GM18867 (cell line): ENCODE measurements around the gene STK24.

ENCODE experiments used
- ATAC-seq: cut with Tn5 transposase; IDR thresholded peaks from one replicate; pipeline ENCODE4 v1.9.1; 2021; ENCODE audit warnings: mild to moderate bottlenecking, moderate library complexity; ENCODE audit not compliant: unreplicated experiment

STK24 gene

GRCh38 chr13:98476538-98476966, 100.4 kb downstream of the STK24 start:
- ATAC-seq: peak; percentile 90

- peak; percentile 25 for ATAC-seq
Observed at GRCh38 chr13:98476106-98476505, 100.8 kb downstream of the STK24 start.

GRCh38 chr13:98475522-98475921, 101.4 kb downstream of the STK24 start:
- ATAC-seq: no peak

- ATAC-seq: no peak
Observed at GRCh38 chr13:98474761-98475160, 102.1 kb downstream of the STK24 start.

- ATAC-seq: no peak
Observed at GRCh38 chr13:98474292-98474691, 102.6 kb downstream of the STK24 start.

- ATAC-seq: no peak
Observed at GRCh38 chr13:98473788-98474144, 103.1 kb downstream of the STK24 start.

- ATAC-seq: no peak
Observed at GRCh38 chr13:98473135-98473787, 103.6 kb downstream of the STK24 start.

GRCh38 chr13:98471934-98472333, 105.0 kb downstream of the STK24 start:
- no peak for ATAC-seq

- no peak for ATAC-seq
Observed at GRCh38 chr13:98470920-98471319, 106.0 kb downstream of the STK24 start.

GRCh38 chr13:98468929-98469328, 108.0 kb downstream of the STK24 start:
- no peak for ATAC-seq

- no peak for ATAC-seq
Observed at GRCh38 chr13:98468361-98468760, 108.5 kb downstream of the STK24 start.

GRCh38 chr13:98467263-98467985, 109.5 kb downstream of the STK24 start:
- ATAC-seq: no peak

- ATAC-seq: no peak
Observed at GRCh38 chr13:98466634-98467236, 110.2 kb downstream of the STK24 start.

GRCh38 chr13:98462946-98463345, 114.0 kb downstream of the STK24 start:
- no peak for ATAC-seq

GRCh38 chr13:98462241-98462882, 114.5 kb downstream of the STK24 start:
- ATAC-seq: no peak

- ATAC-seq: no peak
Observed at GRCh38 chr13:98461486-98462240, 115.2 kb downstream of the STK24 start.

- ATAC-seq: no peak
Observed at GRCh38 chr13:98460516-98460915, 116.4 kb downstream of the STK24 start.

- no peak for ATAC-seq
Observed at GRCh38 chr13:98459721-98460370, 117.1 kb downstream of the STK24 start.

- no peak for ATAC-seq
Observed at GRCh38 chr13:98459171-98459681, 117.7 kb downstream of the STK24 start.

- ATAC-seq: no peak
Observed at GRCh38 chr13:98458431-98458830, 118.5 kb downstream of the STK24 start.
